GM12878 (cell line): ENCODE results near the gene PTCRA. TPM values are rescaled to one million over a fixed set of nuclear protein-coding genes. Genes with fewer than 3 reads are reported as not detected.

Experiments
- ATAC-seq: fragments of 200-7000 bp; cut with Tn5 transposase; 3 replicates; pipeline ENCODE4 v1.9.1; 2020; ENCODE audit warnings: mild to moderate bottlenecking, moderate library complexity
- BruUV-seq: library from RNA; stranded (reverse); fragments of 400-500 nt; replicated peaks from 2 replicates; lab custom pipeline; 2021; lab: Mats Ljungman, UMichigan
- CTCF ChIA-PET: fragments of 300-600 bp; sonication (Branson Sonifier 250); formaldehyde crosslinking; extraction: SDS; loops from one replicate; lab custom pipeline; 2021; ENCODE audit warnings: inconsistent platforms; lab: Yijun Ruan, JAX
- POLR2A ChIA-PET: fragments of 350-600 bp; formaldehyde crosslinking; extraction: SDS; loops from one replicate; lab custom pipeline; 2021; ENCODE audit warnings: inconsistent platforms; lab: Charles Lee
- RAD21 ChIA-PET: fragments of 300-600 bp; sonication (Branson Sonifier 250); formaldehyde crosslinking; loops from one replicate; lab custom pipeline; 2023; ENCODE audit warnings: antibody characterized with exemption; ENCODE audit not compliant: unreplicated experiment; lab: Charles Lee
- SMC1A ChIA-PET: fragments of 300-600 bp; sonication (Branson Sonifier 250); formaldehyde crosslinking; loops from one replicate; lab custom pipeline; 2023; ENCODE audit not compliant: unreplicated experiment, uncharacterized antibody; lab: Charles Lee
- DNase-seq: peaks from one replicate; pipeline ENCODE4 v3.0.0-alpha.2; 2011; ENCODE audit warnings: low read depth, low spot score
- FAIRE-seq: peaks from 3 replicates; lab custom pipeline; 2011; peaks lifted over from hg19 to GRCh38; lab: Jason Lieb, UNC
- H2AFZ ChIP-seq: 2 replicates; pipeline ENCODE4 v1.6.0; 2011; ENCODE audit warnings: low read depth, low read length, control low read depth; ENCODE audit not compliant: control insufficient read depth
- H3K27ac ChIP-seq: 2 replicates; pipeline ENCODE4 v1.5.1; 2011; ENCODE audit warnings: control low read depth; ENCODE audit not compliant: control insufficient read depth, insufficient read depth
- H3K27me3 ChIP-seq, 2 experiments: replicated peaks in 1 of 2; 2 replicates each; pipeline versions ENCODE4 v1.6.0 to v1.6.1; 2011; ENCODE audit warnings: low read length in 1 of 2; ENCODE audit not compliant: control insufficient read depth in 2 of 2, insufficient read depth in 2 of 2
- H3K36me3 ChIP-seq, 2 experiments: 2 replicates each; pipeline ENCODE4 v1.5.1; 2011; ENCODE audit warnings: low read length in 1 of 2; ENCODE audit not compliant: control insufficient read depth in 2 of 2, insufficient read depth in 2 of 2
- H3K4me1 ChIP-seq: 2 replicates; pipeline ENCODE4 v1.6.1; 2011; ENCODE audit warnings: mild to moderate bottlenecking, low read length, moderate library complexity, mixed read lengths; ENCODE audit not compliant: control insufficient read depth, insufficient read depth
- H3K4me2 ChIP-seq: 2 replicates; pipeline ENCODE4 v1.6.0; 2011; ENCODE audit warnings: control low read depth; ENCODE audit not compliant: control insufficient read depth, insufficient read depth
- H3K4me3 ChIP-seq: fragments of 200-600 bp; sonication (generic); 2 replicates; pipeline ENCODE4 v1.5.1; 2016
- H3K79me2 ChIP-seq: 2 replicates; pipeline ENCODE4 v1.6.0; 2011; ENCODE audit warnings: low read length; ENCODE audit not compliant: control insufficient read depth, insufficient read depth
- H3K9ac ChIP-seq: 2 replicates; pipeline ENCODE4 v1.8.0; 2011; ENCODE audit warnings: low read length, control low read depth, mixed read lengths; ENCODE audit not compliant: control insufficient read depth, insufficient read depth
- H3K9me3 ChIP-seq: replicated peaks from 3 replicates; pipeline ENCODE4 v1.5.1; 2011; ENCODE audit warnings: mild to moderate bottlenecking, low read length; ENCODE audit not compliant: control insufficient read depth, insufficient read depth
- H4K20me1 ChIP-seq: 2 replicates; pipeline ENCODE4 v1.6.0; 2011; ENCODE audit not compliant: control insufficient read depth, insufficient read depth
- BRCA1 ChIP-seq: IDR thresholded peaks from 2 replicates; pipeline ENCODE4 v1.6.1; 2011; ENCODE audit warnings: low read depth, low read length, improper control_type of control experiment
- CEBPB ChIP-seq, 2 experiments: fragments of 150-350 bp in 1 of 2; IDR thresholded peaks; 2 replicates each; pipeline ENCODE4 v1.6.1; 2012 to 2014; ENCODE audit warnings: low read depth in 2 of 2, low read length in 2 of 2, borderline replicate concordance in 1 of 2, inconsistent platforms in 1 of 2
- CHD4 ChIP-seq: fragments of 200-600 bp; sonication (generic); IDR thresholded peaks from 2 replicates; pipeline ENCODE4 v1.6.1; 2016; ENCODE audit warnings: mild to moderate bottlenecking
- FOXM1 ChIP-seq: IDR thresholded peaks from 2 replicates; pipeline ENCODE4 v1.6.1; 2012; ENCODE audit warnings: low read depth, mild to moderate bottlenecking, inconsistent platforms, low read length, moderate library complexity
- GATAD2B ChIP-seq: fragments of 450-650 bp; conservative IDR thresholded peaks from 2 replicates; pipeline ENCODE4 v1.6.1; 2017; ENCODE audit warnings: low read depth, mild to moderate bottlenecking, moderate library complexity
- IRF3 ChIP-seq: fragments of 450-650 bp; IDR thresholded peaks from 2 replicates; pipeline ENCODE4 v1.6.1; 2014; ENCODE audit warnings: mild to moderate bottlenecking
- KLF5 ChIP-seq: fragments of 450-650 bp; IDR thresholded peaks from 2 replicates; pipeline ENCODE4 v1.6.1; 2014; ENCODE audit warnings: mild to moderate bottlenecking; ENCODE audit not compliant: partially characterized antibody
- MTA3 ChIP-seq: IDR thresholded peaks from 2 replicates; pipeline ENCODE4 v1.6.1; 2012; ENCODE audit warnings: low read length, inconsistent platforms, borderline replicate concordance
- NFXL1 ChIP-seq: fragments of 450-650 bp; IDR thresholded peaks from 2 replicates; pipeline ENCODE4 v1.6.1; 2017; ENCODE audit warnings: antibody characterized with exemption, mild to moderate bottlenecking, borderline replicate concordance
- NKRF ChIP-seq: fragments of 450-650 bp; conservative IDR thresholded peaks from 2 replicates; pipeline ENCODE4 v1.6.1; 2017; ENCODE audit warnings: mild to moderate bottlenecking, moderate library complexity
- NR2C2 ChIP-seq: IDR thresholded peaks from 2 replicates; pipeline ENCODE4 v1.6.1; 2011; ENCODE audit warnings: borderline replicate concordance, low read depth; ENCODE audit not compliant: control insufficient read depth, insufficient read length
- NR2F1 ChIP-seq: fragments of 450-650 bp; conservative IDR thresholded peaks from 2 replicates; pipeline ENCODE4 v1.6.1; 2017; ENCODE audit warnings: mild to moderate bottlenecking
- PAX8 ChIP-seq: fragments of 450-650 bp; IDR thresholded peaks from 2 replicates; pipeline ENCODE4 v1.6.1; 2017; ENCODE audit warnings: mild to moderate bottlenecking, moderate library complexity
- POLR2AphosphoS2 ChIP-seq: IDR thresholded peaks from 2 replicates; pipeline ENCODE4 v1.6.1; 2011; ENCODE audit warnings: low read depth, mild to moderate bottlenecking, low read length, improper control_type of control experiment, moderate library complexity
- SMARCA5 ChIP-seq: fragments of 450-650 bp; IDR thresholded peaks from 2 replicates; pipeline ENCODE4 v1.6.1; 2017; ENCODE audit warnings: mild to moderate bottlenecking
- TCF12 ChIP-seq: IDR thresholded peaks from 2 replicates; pipeline ENCODE4 v1.6.1; 2011; ENCODE audit warnings: low read depth, mild to moderate bottlenecking, low read length
- TCF3 ChIP-seq: IDR thresholded peaks from 2 replicates; pipeline ENCODE4 v1.6.1; 2012; ENCODE audit warnings: low read depth, mild to moderate bottlenecking, low read length, borderline replicate concordance; ENCODE audit not compliant: insufficient read depth
- ZNF274 ChIP-seq: IDR thresholded peaks from one replicate; pipeline ENCODE4 v1.8.0; 2011; ENCODE audit not compliant: insufficient read length, insufficient read depth
- ZNF622 ChIP-seq: fragments of 450-650 bp; IDR thresholded peaks from 2 replicates; pipeline ENCODE4 v1.6.1; 2017; ENCODE audit warnings: mild to moderate bottlenecking, inconsistent platforms
- ZSCAN29 ChIP-seq: fragments of 450-650 bp; IDR thresholded peaks from 2 replicates; pipeline ENCODE4 v1.6.1; 2017; ENCODE audit warnings: mild to moderate bottlenecking, moderate library complexity
- WGBS: methylation state at CpG from one replicate; pipeline ENCODE4 v1.1.6; 2016; ENCODE audit warnings: low lambda C conversion rate; ENCODE audit not compliant: insufficient replicate concordance, insufficient coverage; ENCODE audit errors: missing lambda C conversion rate; 5-methylcytosine and 5-hydroxymethylcytosine counted together
- in situ Hi-C: fragments of 300-500 bp; cut with MboI; formaldehyde crosslinking; loops from 9 replicates; pipeline ENCODE4 v1.14.3; 2018; ENCODE audit warnings: mixed read lengths
- intact Hi-C: fragments of 100-400 bp; cut with micrococcal nuclease; formaldehyde crosslinking; loops from one replicate; pipeline ENCODE4 v1.14.2; 2022; ENCODE audit not compliant: unreplicated experiment
- polyA plus RNA-seq, 11 experiments: library from polyadenylated mRNA; depleted of rRNA in 4 of 11; unstranded in 6 of 11; stranded (reverse) in 5 of 11; fragments of >200 nt; fragmentation: Nextera tagmentation in 4 of 11; fragmentation: Illumina TruSeq in 1 of 11; extraction: Ambion mirVana in 4 of 11; extraction: Trizol in 1 of 11; gene quantifications; 1 replicate in 1 of 11; 2 replicates in 10 of 11; pipeline versions ENCODE4 v1.2.1 to v1.2.3, GENCODE V29; 2011 to 2016; ENCODE audit warnings: inconsistent platforms in 2 of 11, missing spikeins in 2 of 11, low read depth in 1 of 11
- total RNA-seq, 4 experiments: library from RNA; depleted of rRNA in 3 of 4; stranded (reverse); fragments of >200 nt in 3 of 4; fragmentation: Illumina TruSeq in 1 of 4; extraction: Trizol in 1 of 4; gene quantifications; 2 replicates each; pipeline versions ENCODE4 v1.2.1 to v1.2.3, GENCODE V29; 2013 to 2021

PTCRA gene
- total and polyA plus RNA-seq, 10 of the 15 experiments (the other 5 are each of a cell fraction or from before 2014, with no cell fraction given) = 0.10 to 1.1 (median 0.19) TPM; not detected in 4

DNA sequence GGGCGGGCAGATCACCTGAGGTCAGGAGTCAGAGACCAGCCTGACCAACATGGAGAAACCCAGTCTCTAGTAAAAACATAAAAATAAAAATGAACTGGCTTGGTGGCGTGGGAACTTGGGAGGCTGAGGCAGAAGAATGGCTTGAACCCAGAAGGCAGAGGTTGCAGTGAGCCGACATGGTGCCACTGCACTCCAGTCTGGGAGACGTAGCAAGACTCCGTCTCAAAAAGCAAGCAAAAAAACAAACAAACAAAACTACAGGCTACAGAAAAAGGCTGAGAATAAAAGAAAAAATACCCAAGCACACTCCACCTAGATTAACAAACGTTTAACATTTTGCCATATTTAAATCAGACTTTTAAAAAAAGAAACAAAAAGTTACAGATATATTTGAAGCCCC is 5.9 kb downstream of the PTCRA start:
- DNase-seq = no peak
- Histone ChIP-seq H4K20me1 (no peaks in the 10 kb centered on the region), H3K9ac (no peak overlapping the region), H2AFZ (no peak overlapping the region), H3K27me3 (no peaks in the 10 kb centered on the region), H3K4me3 (no peak overlapping the region), H3K27ac (no peak overlapping the region), H3K4me2 (no peak overlapping the region), H3K4me1 (peaks cover 3% of the 10 kb centered on the region; the same call in 1 of the 2 replicates), H3K36me3 (no peaks in the 10 kb centered on the region), H3K9me3 (no peaks in the 10 kb centered on the region), H3K79me2 (no peaks in the 10 kb centered on the region)
- ATAC-seq = no peak
- BruUV-seq = no TSS peak
- in situ Hi-C loops (no loop called here), intact Hi-C loops (no loop called here)
- WGBS = 61% methylated on average over 6 of the region's 6 CpGs
- SMC1A ChIA-PET = no interaction called here
- FAIRE-seq = no peak
- TF ChIP-seq BRCA1 = no peak
- no peak for TF ChIP-seq PAX8
- TF ChIP-seq POLR2AphosphoS2 = no peak
- TF ChIP-seq NFXL1 = no peak
- no peak for TF ChIP-seq SMARCA5
- TF ChIP-seq NR2F1 = no peak
- no peak for TF ChIP-seq IRF3
- TF ChIP-seq NKRF = no peak
- TF ChIP-seq TCF12 = no peak
- no peak for TF ChIP-seq TCF3
- TF ChIP-seq KLF5 = no peak
- no peak for TF ChIP-seq FOXM1
- no peak for TF ChIP-seq CEBPB (IDR thresholded peaks at IDR 0.05; ENCODE audit: borderline replicate concordance in 1 of 2, low read depth in 2 of 2, low read length in 2 of 2)
- TF ChIP-seq ZNF274 = no peak
- TF ChIP-seq GATAD2B = no peak
- no peak for TF ChIP-seq MTA3
- TF ChIP-seq NR2C2 = no peak
- no peak for TF ChIP-seq ZNF622
- no peak for TF ChIP-seq ZSCAN29
- TF ChIP-seq CHD4 = no peak
- RAD21 ChIA-PET = interaction anchor here (0.6 kb wide), 1 partner anchor 441 kb away, joined by 3 read pairs; no protein-coding TSS in a partner anchor
- POLR2A ChIA-PET = no interaction called here
- CTCF ChIA-PET = no interaction called here
